Naive thymus-derived CD4-positive, alpha-beta T cell (primary cell): ENCODE results near the gene RERE. TPM values are rescaled to one million over a fixed set of nuclear protein-coding genes. Genes with fewer than 3 reads are reported as not detected.
A peak's percentile ranks its signal among the peaks of the same experiment; 100 is the strongest.

ENCODE experiments used
- ATAC-seq: fragments of 150-1000 bp; cut with Tn5 transposase; 2 replicates; pipeline ENCODE4 v1.10.0; 2021; ENCODE audit warnings: mild to moderate bottlenecking, moderate library complexity
- CTCF ChIA-PET: fragments of 350-600 bp; sonication (Branson Sonifier 250); formaldehyde crosslinking; loops from one replicate; lab custom pipeline; 2021; ENCODE audit warnings: antibody characterized with exemption; lab: Charles Lee
- POLR2A ChIA-PET: fragments of 350-600 bp; sonication (Branson Sonifier 250); formaldehyde crosslinking; loops from one replicate; lab custom pipeline; 2021; ENCODE audit warnings: antibody characterized with exemption, inconsistent platforms; lab: Charles Lee
- DNase-seq, 9 donors: peaks; one replicate each; pipeline versions ENCODE4 v3.0.0 to v3.0.0-alpha.2; 2020 to 2022; ENCODE audit warnings: mixed read lengths in 1 of 9
- H3K27ac ChIP-seq: one replicate; pipeline ENCODE4 v1.7.0; 2013; ENCODE audit warnings: mild to moderate bottlenecking, low read depth, low read length, moderate library complexity
- H3K27me3 ChIP-seq, 2 donors: one replicate each; pipeline ENCODE4 v1.7.0; 2013; ENCODE audit warnings: low read length in 2 of 2, mild to moderate bottlenecking in 2 of 2, moderate library complexity in 2 of 2; ENCODE audit not compliant: control insufficient read depth in 2 of 2, insufficient read depth in 2 of 2
- H3K36me3 ChIP-seq, 3 experiments: 1 replicate in 2 of 3; 2 replicates in 1 of 3; pipeline ENCODE4 v1.7.0; 2013; ENCODE audit warnings: low read length in 3 of 3, mild to moderate bottlenecking in 3 of 3, moderate library complexity in 1 of 3; ENCODE audit not compliant: insufficient read depth in 3 of 3, control insufficient read depth in 2 of 3
- H3K4me1 ChIP-seq, 2 donors: one replicate each; pipeline ENCODE4 v1.7.0; 2013; ENCODE audit warnings: low read length in 2 of 2, mild to moderate bottlenecking in 2 of 2, moderate library complexity in 1 of 2; ENCODE audit not compliant: control insufficient read depth in 2 of 2, insufficient read depth in 2 of 2
- H3K4me3 ChIP-seq: 2 replicates; pipeline ENCODE4 v1.7.0; 2013; ENCODE audit warnings: mild to moderate bottlenecking, low read length
- H3K9me3 ChIP-seq, 3 experiments: 1 replicate in 2 of 3; 2 replicates in 1 of 3; pipeline ENCODE4 v1.7.0; 2013; ENCODE audit warnings: low read length in 3 of 3; ENCODE audit not compliant: control insufficient read depth in 2 of 3
- H3K27ac Mint-ChIP-seq, 9 donors: one replicate each; pipeline ENCODE4 v1.8.0; 2020 to 2022; ENCODE audit warnings: mixed read lengths in 9 of 9, mild to moderate bottlenecking in 8 of 9, moderate library complexity in 5 of 9, inconsistent platforms in 2 of 9
- H3K27me3 Mint-ChIP-seq, 5 donors: one replicate each; pipeline ENCODE4 v1.8.0; 2021 to 2022; ENCODE audit warnings: mixed read lengths in 5 of 5, mild to moderate bottlenecking in 1 of 5
- H3K36me3 Mint-ChIP-seq, 5 donors: one replicate each; pipeline ENCODE4 v1.8.0; 2020 to 2022; ENCODE audit warnings: mixed read lengths in 5 of 5, mild to moderate bottlenecking in 3 of 5, inconsistent platforms in 1 of 5
- H3K4me1 Mint-ChIP-seq, 7 donors: one replicate each; pipeline ENCODE4 v1.8.0; 2020 to 2022; ENCODE audit warnings: mixed read lengths in 7 of 7, mild to moderate bottlenecking in 3 of 7, inconsistent platforms in 1 of 7
- H3K4me3 Mint-ChIP-seq, 10 donors: one replicate each; pipeline ENCODE4 v1.8.0; 2020 to 2022; ENCODE audit warnings: mild to moderate bottlenecking in 10 of 10, mixed read lengths in 10 of 10, moderate library complexity in 6 of 10, inconsistent platforms in 2 of 10
- H3K9me3 Mint-ChIP-seq, 11 donors: one replicate each; pipeline ENCODE4 v1.8.0; 2020 to 2022; ENCODE audit warnings: mixed read lengths in 11 of 11, mild to moderate bottlenecking in 4 of 11, inconsistent platforms in 1 of 11, moderate library complexity in 1 of 11
- intact Hi-C, 2 donors: fragments of 100-400 bp; cut with micrococcal nuclease; formaldehyde crosslinking; loops; one replicate each; pipeline ENCODE4 v1.15.1; 2023
- polyA plus RNA-seq, 2 donors: library from polyadenylated mRNA; unstranded; fragments of 300-500 nt; fragmentation: Illumina TruSeq; gene quantifications; one replicate each; pipeline ENCODE4 v1.2.3, GENCODE V29; 2021
- total RNA-seq, 6 experiments: library from RNA in 5 of 6; stranded (reverse) in 5 of 6; gene quantifications; 1 replicate in 5 of 6; 2 replicates in 1 of 6; pipeline ENCODE4 v1.2.3 and lab custom pipeline; 2021 to 2026

Gene RERE
- total and polyA plus RNA-seq, 7 experiments from 2014 or later = 7.3 to 114 (median 106) TPM

- Mint-ChIP-seq H3K27ac (peak overlapping the region in 7 of 9 donors; percentile 10 to 81 (median 58)), H3K4me1 (peaks cover 0 to 66% (median 10%) of the 10 kb centered on the region in 7 donors), H3K27me3 (no peaks in the 10 kb centered on the region), H3K36me3 (peaks cover 10 to 76% (median 38%) of the 10 kb centered on the region in 5 donors), H3K9me3 (no peaks in the 10 kb centered on the region), H3K4me3 (peak overlapping the region in 2 of 10 donors; percentile 5 to 34)
- ChIA-PET POLR2A (interaction anchor here (1.2 to 7.7 kb wide), 2 partner anchors 16 to 46 kb away, joined by 3 to 55 read pairs; partner anchors contain the start of genes ENO1 and RERE), CTCF (interaction anchor here (0.7 to 5.1 kb wide), 6 partner anchors 14 to 302 kb away, joined by 3 to 50 read pairs (median 4); partner anchors contain the start of gene ENO1)
- Histone ChIP-seq H3K27me3 (no peaks in the 10 kb centered on the region), H3K27ac (peak overlapping the region; percentile 3), H3K4me1 (no peaks in the 10 kb centered on the region), H3K36me3 (peaks cover 43 to 92% (median 58%) of the 10 kb centered on the region in 3 experiments), H3K9me3 (no peaks in the 10 kb centered on the region), H3K4me3 (no peak overlapping the region)
- DNase-seq = no peak
- no peak for ATAC-seq
- intact Hi-C loops = no loop called here
Measured at GRCh38 chr1:8863138-8863537, 45.7 kb upstream of the RERE start.

- no peak overlapping the region for H3K4me3 ChIP-seq
- H3K4me3 Mint-ChIP-seq = peak overlapping the region in 2 of 10 donors; percentile 5 to 34
- peaks cover 10 to 72% (median 33%) of the 10 kb centered on the region in 5 donors for H3K36me3 Mint-ChIP-seq
- intact Hi-C loops = no loop called here
- no peaks in the 10 kb centered on the region for H3K27me3 ChIP-seq
- no peaks in the 10 kb centered on the region for H3K27me3 Mint-ChIP-seq
- ATAC-seq = peak; percentile 72
- CTCF ChIA-PET = interaction anchor here (0.6 to 5.1 kb wide), 8 partner anchors 14 to 301 kb away, joined by 3 to 50 read pairs (median 5); no protein-coding TSS in a partner anchor
- no peaks in the 10 kb centered on the region for H3K9me3 Mint-ChIP-seq
- DNase-seq = peak in 6 of 9 donors; percentile 26 to 52 (median 43)
- peak overlapping the region in 4 of 9 donors; percentile 51 to 81 (median 60) for H3K27ac Mint-ChIP-seq
- no peaks in the 10 kb centered on the region for H3K4me1 ChIP-seq
- no peaks in the 10 kb centered on the region for H3K9me3 ChIP-seq
- H3K4me1 Mint-ChIP-seq = peaks cover 0 to 63% (median 10%) of the 10 kb centered on the region in 7 donors
- POLR2A ChIA-PET = interaction anchor here (1.2 to 7.7 kb wide), 2 partner anchors 16 to 45 kb away, joined by 3 to 55 read pairs; partner anchors contain the start of genes ENO1 and RERE
- H3K27ac ChIP-seq = peak overlapping the region; percentile 3
- H3K36me3 ChIP-seq = peaks cover 37 to 92% (median 52%) of the 10 kb centered on the region in 3 experiments
Measured at GRCh38 chr1:8862528-8862927, 45.1 kb upstream of the RERE start.

- peaks cover 10 to 66% (median 27%) of the 10 kb centered on the region in 5 donors for H3K36me3 Mint-ChIP-seq
- H3K27me3 ChIP-seq = no peaks in the 10 kb centered on the region
- no peaks in the 10 kb centered on the region for H3K27me3 Mint-ChIP-seq
- DNase-seq = no peak
- no peaks in the 10 kb centered on the region for H3K9me3 ChIP-seq
- peak overlapping the region in 4 of 9 donors; percentile 6 to 73 (median 60) for H3K27ac Mint-ChIP-seq
- no peaks in the 10 kb centered on the region for H3K4me1 ChIP-seq
- intact Hi-C loops = no loop called here
- no peak overlapping the region for H3K27ac ChIP-seq
- H3K4me3 Mint-ChIP-seq = no peak overlapping the region
- ChIA-PET CTCF (interaction anchor here (0.7 to 5.1 kb wide), 6 partner anchors 12 to 148 kb away, joined by 3 to 50 read pairs (median 11); no protein-coding TSS in a partner anchor), POLR2A (interaction anchor here (1.4 to 7.7 kb wide), 2 partner anchors 18 to 144 kb away, joined by 5 to 55 read pairs; partner anchors contain the start of gene ENO1)
- ATAC-seq = no peak
- peaks cover 37 to 87% (median 39%) of the 10 kb centered on the region in 3 experiments for H3K36me3 ChIP-seq
- H3K4me3 ChIP-seq = no peak overlapping the region
- peaks cover 0 to 51% (median 10%) of the 10 kb centered on the region in 7 donors for H3K4me1 Mint-ChIP-seq
- H3K9me3 Mint-ChIP-seq = no peaks in the 10 kb centered on the region
Measured at GRCh38 chr1:8860738-8861516, 43.5 kb upstream of the RERE start.

- no peaks in the 10 kb centered on the region for H3K27me3 Mint-ChIP-seq
- Histone ChIP-seq H3K36me3 (peaks cover 22 to 70% (median 24%) of the 10 kb centered on the region in 3 experiments), H3K4me1 (no peaks in the 10 kb centered on the region), H3K9me3 (no peaks in the 10 kb centered on the region), H3K4me3 (no peak overlapping the region), H3K27ac (no peak overlapping the region), H3K27me3 (no peaks in the 10 kb centered on the region)
- peak overlapping the region; percentile 45 to 89 (median 78) for H3K27ac Mint-ChIP-seq
- ChIA-PET CTCF (interaction anchor here (0.6 to 5.1 kb wide), 12 partner anchors 10 to 298 kb away, joined by 3 to 50 read pairs (median 3); partner anchors contain the start of gene ENO1), POLR2A (interaction anchor here (1.0 to 7.7 kb wide), 5 partner anchors 13 to 333 kb away, joined by 3 to 55 read pairs (median 6); partner anchors contain the start of gene ENO1)
- intact Hi-C loops = loop anchor here (1.0 to 10.0 kb wide), 7 partner anchors 14 to 834 kb away; partner anchors contain the start of gene ERRFI1 (in 1 of the 2)
- peak overlapping the region in 1 of 10 donors; percentile 61 for H3K4me3 Mint-ChIP-seq
- peaks cover 10 to 55% (median 27%) of the 10 kb centered on the region in 5 donors for H3K36me3 Mint-ChIP-seq
- ATAC-seq (peak; percentile 83), DNase-seq (peak in 7 of 9 donors; percentile 52 to 73 (median 61))
- H3K9me3 Mint-ChIP-seq = no peaks in the 10 kb centered on the region
- peaks cover 0 to 48% (median 10%) of the 10 kb centered on the region in 7 donors for H3K4me1 Mint-ChIP-seq
Measured at GRCh38 chr1:8858888-8859706, 41.7 kb upstream of the RERE start.

- no peaks in the 10 kb centered on the region for H3K9me3 Mint-ChIP-seq
- ATAC-seq (peak; percentile 43), DNase-seq (no peak)
- Histone ChIP-seq H3K9me3 (no peaks in the 10 kb centered on the region), H3K27me3 (no peaks in the 10 kb centered on the region), H3K4me3 (no peak overlapping the region), H3K36me3 (peaks cover 15 to 60% (median 15%) of the 10 kb centered on the region in 3 experiments), H3K4me1 (no peaks in the 10 kb centered on the region), H3K27ac (no peak overlapping the region)
- POLR2A ChIA-PET = interaction anchor here (1.5 to 7.7 kb wide), 2 partner anchors 20 to 147 kb away, joined by 6 to 55 read pairs; partner anchors contain the start of gene ENO1
- H3K27ac Mint-ChIP-seq = peak overlapping the region in 7 of 9 donors; percentile 19 to 81 (median 70)
- intact Hi-C loops = loop anchor here (2.0 to 10.0 kb wide), 3 partner anchors 15 to 833 kb away; partner anchors contain the start of gene ERRFI1 (in 1 of the 2)
- CTCF ChIA-PET = interaction anchor here (0.8 to 5.1 kb wide), 7 partner anchors 9 to 297 kb away, joined by 3 to 50 read pairs (median 6); partner anchors contain the start of gene ENO1
- peaks cover 8 to 47% (median 27%) of the 10 kb centered on the region in 5 donors for H3K36me3 Mint-ChIP-seq
- H3K4me1 Mint-ChIP-seq = peaks cover 0 to 40% (median 10%) of the 10 kb centered on the region in 7 donors
- H3K4me3 Mint-ChIP-seq = peak overlapping the region in 1 of 10 donors; percentile 39
- no peaks in the 10 kb centered on the region for H3K27me3 Mint-ChIP-seq
Measured at GRCh38 chr1:8858112-8858668, 40.8 kb upstream of the RERE start.
